ENCODE measurements around the gene COL4A2.

The COL4A2 gene

GRCh38 chr13:110404321-110404720 lies 97.2 kb downstream of the COL4A2 start:
- no peak for TF ChIP-seq CTCF (IDR thresholded peaks at IDR 0.05; ENCODE audit: insufficient read depth, low read depth, low read length, missing control alignments)
- H3K4me3 ChIP-seq (ENCODE audit: low read depth, low read length), result no peak overlapping the region
- DNase-seq (ENCODE audit: low read depth), result no peak

GRCh38 chr13:110405597-110406450 lies 98.7 kb downstream of the COL4A2 start:
- DNase-seq (ENCODE audit: low read depth), result no peak
- TF ChIP-seq CTCF (IDR thresholded peaks at IDR 0.05; ENCODE audit: insufficient read depth, low read depth, low read length, missing control alignments), result no peak
- H3K4me3 ChIP-seq (ENCODE audit: low read depth, low read length), result no peak overlapping the region

- H3K4me3 ChIP-seq (ENCODE audit: low read depth, low read length), result no peak overlapping the region
- DNase-seq (ENCODE audit: low read depth), result no peak
- TF ChIP-seq CTCF (IDR thresholded peaks at IDR 0.05; ENCODE audit: insufficient read depth, low read depth, low read length, missing control alignments), result no peak
Measured at GRCh38 chr13:110407021-110407420, 99.9 kb downstream of the COL4A2 start.

GRCh38 chr13:110407531-110407930 lies 100.4 kb downstream of the COL4A2 start:
- no peak for DNase-seq (ENCODE audit: low read depth)
- no peak for TF ChIP-seq CTCF (IDR thresholded peaks at IDR 0.05; ENCODE audit: insufficient read depth, low read depth, low read length, missing control alignments)
- H3K4me3 ChIP-seq (ENCODE audit: low read depth, low read length), result no peak overlapping the region

GRCh38 chr13:110408286-110408685 lies 101.2 kb downstream of the COL4A2 start:
- no peak for TF ChIP-seq CTCF (IDR thresholded peaks at IDR 0.05; ENCODE audit: insufficient read depth, low read depth, low read length, missing control alignments)
- H3K4me3 ChIP-seq (ENCODE audit: low read depth, low read length), result no peak overlapping the region
- DNase-seq (ENCODE audit: low read depth), result no peak

GRCh38 chr13:110409581-110409992 lies 102.5 kb downstream of the COL4A2 start:
- TF ChIP-seq CTCF (IDR thresholded peaks at IDR 0.05; ENCODE audit: insufficient read depth, low read depth, low read length, missing control alignments), result no peak
- no peak for DNase-seq (ENCODE audit: low read depth)
- no peak overlapping the region for H3K4me3 ChIP-seq (ENCODE audit: low read depth, low read length)

GRCh38 chr13:110410000-110410399 lies 102.9 kb downstream of the COL4A2 start:
- no peak overlapping the region for H3K4me3 ChIP-seq (ENCODE audit: low read depth, low read length)
- no peak for TF ChIP-seq CTCF (IDR thresholded peaks at IDR 0.05; ENCODE audit: insufficient read depth, low read depth, low read length, missing control alignments)
- DNase-seq (ENCODE audit: low read depth), result no peak
